Measurements from ENCODE around the gene ITPK1.
"Not testable (repeated sequence)": the region's sequence is repeated elsewhere in the genome, so short reads cannot be mapped to it uniquely, and the experiment has no call there.

The ITPK1 gene

DNA sequence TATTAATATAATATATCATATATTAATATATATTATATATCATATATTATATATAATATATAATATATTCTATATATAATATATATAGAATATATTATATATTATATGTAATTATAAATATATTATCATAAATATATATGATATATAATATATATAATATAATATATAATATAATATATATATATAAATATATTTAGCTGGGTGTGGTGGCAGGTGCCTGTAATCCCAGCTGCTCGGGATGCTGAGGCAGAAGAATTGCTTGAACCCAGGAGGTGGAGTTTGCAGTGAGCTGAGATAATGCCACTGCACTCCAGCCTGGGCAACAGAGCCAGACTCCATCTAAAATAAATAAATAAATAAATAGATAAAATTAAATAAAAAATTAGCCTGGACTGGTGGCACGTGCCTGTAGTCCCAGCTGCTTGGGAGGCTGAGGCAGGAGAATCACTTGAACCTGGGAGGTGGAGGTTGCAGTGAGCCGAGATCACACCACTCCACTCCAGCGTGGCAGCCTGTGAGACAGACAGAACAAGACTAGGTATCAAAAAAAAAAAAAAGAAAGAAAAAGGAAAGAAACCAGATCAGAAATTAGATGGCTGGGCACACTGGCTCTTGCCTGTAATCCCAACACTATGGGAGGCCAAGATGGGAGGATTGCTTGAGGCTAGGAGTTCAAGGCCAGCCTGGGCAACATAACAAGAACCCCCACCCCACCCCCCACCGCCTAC is 44.1 kb upstream of the ITPK1 start:
- not testable (repeated sequence) for H2AFZ ChIP-seq (ENCODE audit: low read depth, low read length); H3K4ac ChIP-seq (ENCODE audit: low read depth in 1 of 2, low read length in 2 of 2); H2AK5ac ChIP-seq (ENCODE audit: low read length, severe bottlenecking); H3K18ac ChIP-seq (ENCODE audit: low read depth in 1 of 2, low read length in 2 of 2); H2BK12ac ChIP-seq (ENCODE audit: low read length in 2 of 2); H4K8ac ChIP-seq (ENCODE audit: low read length); H4K91ac ChIP-seq (ENCODE audit: low read length); H3K79me1 ChIP-seq (replicated peaks; ENCODE audit: low read length, poor library complexity, severe bottlenecking); H3K4me1 ChIP-seq (ENCODE audit: control insufficient read depth, insufficient read depth, low read depth, low read length); H3K27ac ChIP-seq (ENCODE audit: low read length, poor library complexity, severe bottlenecking); H3K4me2 ChIP-seq (ENCODE audit: low read length, poor library complexity, severe bottlenecking); H3K14ac ChIP-seq (ENCODE audit: low read length in 2 of 2); H2BK5ac ChIP-seq (ENCODE audit: low read depth, low read length, poor library complexity, severe bottlenecking); H2BK15ac ChIP-seq (ENCODE audit: low read depth, poor library complexity, severe bottlenecking); H2BK120ac ChIP-seq (ENCODE audit: low read depth, low read length); H3K36me3 ChIP-seq (ENCODE audit: control insufficient read depth in 1 of 2, insufficient read depth in 2 of 2, low read depth in 1 of 2, low read length in 2 of 2); DNase-seq; H3K4me3 ChIP-seq (ENCODE audit: insufficient read depth in 1 of 2, low read depth in 1 of 2, low read length in 2 of 2); H3K9ac ChIP-seq (ENCODE audit: low read length); H3K23ac ChIP-seq (ENCODE audit: low read length in 2 of 2); H3K9me3 ChIP-seq (ENCODE audit: control insufficient read depth, low read length); H3K27me3 ChIP-seq (ENCODE audit: control insufficient read depth in 1 of 2, insufficient read depth in 1 of 2, low read length in 2 of 2)
- WGBS: 77% methylated on average over 3 of the region's 5 CpGs

DNA sequence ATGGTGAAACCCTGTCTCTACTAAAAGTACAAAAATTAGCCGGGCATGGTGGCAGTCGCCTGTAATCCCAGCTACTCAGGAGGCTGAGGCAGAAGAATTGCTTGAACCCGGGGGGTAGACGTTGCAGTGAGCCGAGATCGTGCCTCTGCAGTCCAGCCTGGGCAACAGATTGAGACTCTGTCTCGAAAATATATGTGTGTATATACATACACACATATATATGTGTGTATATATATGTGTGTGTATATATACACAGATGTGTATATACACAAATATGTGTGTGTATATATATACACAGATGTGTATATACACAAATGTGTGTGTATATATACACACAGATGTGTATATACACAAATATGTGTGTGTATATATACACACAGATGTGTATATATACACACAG is 42.6 kb upstream of the ITPK1 start:
- H3K79me1 ChIP-seq (replicated peaks; ENCODE audit: low read length, poor library complexity, severe bottlenecking); H4K8ac ChIP-seq (ENCODE audit: low read length); H3K4me2 ChIP-seq (ENCODE audit: low read length, poor library complexity, severe bottlenecking); DNase-seq; H3K18ac ChIP-seq (ENCODE audit: low read depth in 1 of 2, low read length in 2 of 2); H4K91ac ChIP-seq (ENCODE audit: low read length); H3K9me3 ChIP-seq (ENCODE audit: control insufficient read depth, low read length); H2BK120ac ChIP-seq (ENCODE audit: low read depth, low read length); H3K14ac ChIP-seq (ENCODE audit: low read length in 2 of 2); H2BK15ac ChIP-seq (ENCODE audit: low read depth, poor library complexity, severe bottlenecking); H2BK5ac ChIP-seq (ENCODE audit: low read depth, low read length, poor library complexity, severe bottlenecking); H2AK5ac ChIP-seq (ENCODE audit: low read length, severe bottlenecking); H3K4me3 ChIP-seq (ENCODE audit: insufficient read depth in 1 of 2, low read depth in 1 of 2, low read length in 2 of 2); H3K23ac ChIP-seq (ENCODE audit: low read length in 2 of 2); H3K4me1 ChIP-seq (ENCODE audit: control insufficient read depth, insufficient read depth, low read depth, low read length); H3K27ac ChIP-seq (ENCODE audit: low read length, poor library complexity, severe bottlenecking); H3K27me3 ChIP-seq (ENCODE audit: control insufficient read depth in 1 of 2, insufficient read depth in 1 of 2, low read length in 2 of 2); H3K4ac ChIP-seq (ENCODE audit: low read depth in 1 of 2, low read length in 2 of 2); H2AFZ ChIP-seq (ENCODE audit: low read depth, low read length); H3K9ac ChIP-seq (ENCODE audit: low read length); H2BK12ac ChIP-seq (ENCODE audit: low read length in 2 of 2); H3K36me3 ChIP-seq (ENCODE audit: control insufficient read depth in 1 of 2, insufficient read depth in 2 of 2, low read depth in 1 of 2, low read length in 2 of 2): not testable (repeated sequence)
- 100% methylated on average over 3 of the region's 7 CpGs for WGBS

DNA sequence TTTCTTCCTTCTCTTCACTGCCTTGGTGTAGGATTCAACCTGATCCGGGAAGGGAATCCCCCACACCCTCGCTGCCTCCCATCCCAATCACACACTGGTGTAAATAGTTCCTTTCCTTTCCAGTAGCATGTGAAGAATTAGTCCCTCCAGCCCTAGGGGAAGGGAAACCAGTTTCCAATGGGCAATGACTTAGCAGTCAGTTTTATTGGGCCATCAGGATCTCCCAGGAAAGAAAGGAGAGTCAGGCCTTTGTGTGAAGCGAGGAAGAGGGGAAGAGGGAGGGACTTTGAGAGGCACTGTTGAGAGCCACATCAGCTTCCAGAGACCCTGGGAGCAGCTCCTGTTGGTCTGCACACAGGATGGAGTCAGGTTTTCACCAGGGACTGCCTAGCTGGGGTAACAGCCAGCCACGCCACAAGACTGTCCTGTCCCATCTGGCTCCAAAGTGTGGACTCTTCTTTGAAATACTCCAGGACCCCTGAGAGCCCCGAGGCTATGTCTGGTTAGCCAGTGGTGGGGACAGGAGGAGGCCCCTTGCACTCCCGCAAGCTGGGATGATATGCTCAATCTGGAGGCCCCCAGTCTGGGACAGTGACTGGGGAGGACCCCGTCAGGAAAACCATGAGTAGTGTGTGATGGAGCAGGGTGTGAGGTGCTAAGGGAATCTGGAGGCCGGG is 41.1 kb upstream of the ITPK1 start:
- Histone ChIP-seq H2BK15ac (ENCODE audit: low read depth, poor library complexity, severe bottlenecking) (no peak overlapping the region), H2BK5ac (ENCODE audit: low read depth, low read length, poor library complexity, severe bottlenecking) (no peak overlapping the region), H3K9ac (ENCODE audit: low read length) (no peak overlapping the region)

DNA sequence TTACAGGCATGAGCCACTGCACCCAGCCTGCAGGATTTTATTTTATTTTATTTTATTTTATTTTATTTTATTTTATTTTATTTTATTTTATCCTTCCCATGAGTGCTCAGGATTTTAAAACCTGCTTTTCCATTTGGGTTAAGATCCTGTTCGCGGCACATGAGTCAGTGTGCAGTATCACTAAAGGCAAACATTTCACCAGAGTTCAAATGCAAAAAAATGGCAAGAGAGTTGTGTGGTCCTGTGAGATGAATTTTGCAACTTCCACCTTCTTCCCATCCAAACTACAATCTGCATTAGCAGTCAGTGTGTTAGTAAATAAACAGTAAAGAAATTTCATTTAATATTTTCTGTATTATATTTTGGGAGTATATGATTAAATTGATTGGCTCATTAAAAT is 39.9 kb upstream of the ITPK1 start:
- H3K36me3 ChIP-seq (ENCODE audit: control insufficient read depth in 1 of 2, insufficient read depth in 2 of 2, low read depth in 1 of 2, low read length in 2 of 2): no peaks in the 10 kb centered on the region
- no peak overlapping the region for H3K14ac ChIP-seq (ENCODE audit: low read length in 2 of 2)
- no peak overlapping the region for H3K18ac ChIP-seq (ENCODE audit: low read depth in 1 of 2, low read length in 2 of 2)
- no peaks in the 10 kb centered on the region for H3K79me1 ChIP-seq (replicated peaks; ENCODE audit: low read length, poor library complexity, severe bottlenecking)
- H2BK5ac ChIP-seq (ENCODE audit: low read depth, low read length, poor library complexity, severe bottlenecking): no peak overlapping the region
- H2BK15ac ChIP-seq (ENCODE audit: low read depth, poor library complexity, severe bottlenecking): no peak overlapping the region
- H2AFZ ChIP-seq (ENCODE audit: low read depth, low read length): no peak overlapping the region
- no peak overlapping the region for H4K91ac ChIP-seq (ENCODE audit: low read length)
- no peak for DNase-seq
- H3K9me3 ChIP-seq (ENCODE audit: control insufficient read depth, low read length): no peaks in the 10 kb centered on the region
- no peak overlapping the region for H3K27ac ChIP-seq (ENCODE audit: low read length, poor library complexity, severe bottlenecking)
- H4K8ac ChIP-seq (ENCODE audit: low read length): no peak overlapping the region
- H2AK5ac ChIP-seq (ENCODE audit: low read length, severe bottlenecking): no peak overlapping the region
- no peak overlapping the region for H3K23ac ChIP-seq (ENCODE audit: low read length in 2 of 2)
- H2BK12ac ChIP-seq (ENCODE audit: low read length in 2 of 2): no peak overlapping the region
- 100% methylated on average over 2 of the region's 2 CpGs for WGBS
- H3K4me1 ChIP-seq (ENCODE audit: control insufficient read depth, insufficient read depth, low read depth, low read length): peaks cover 3% of the 10 kb centered on the region
- no peaks in the 10 kb centered on the region for H3K27me3 ChIP-seq (ENCODE audit: control insufficient read depth in 1 of 2, insufficient read depth in 1 of 2, low read length in 2 of 2)
- H3K4me3 ChIP-seq (ENCODE audit: insufficient read depth in 1 of 2, low read depth in 1 of 2, low read length in 2 of 2): no peak overlapping the region
- H3K9ac ChIP-seq (ENCODE audit: low read length): no peak overlapping the region
- no peak overlapping the region for H3K4me2 ChIP-seq (ENCODE audit: low read length, poor library complexity, severe bottlenecking)
- H2BK120ac ChIP-seq (ENCODE audit: low read depth, low read length): no peak overlapping the region
- no peak overlapping the region for H3K4ac ChIP-seq (ENCODE audit: low read depth in 1 of 2, low read length in 2 of 2)

More for the DNA sequence above, 41.1 kb upstream of the ITPK1 start:
- 74% methylated on average over 8 of the region's 8 CpGs for WGBS
- no peak overlapping the region for H3K4me3 ChIP-seq (ENCODE audit: insufficient read depth in 1 of 2, low read depth in 1 of 2, low read length in 2 of 2)
- H3K27me3 ChIP-seq (ENCODE audit: control insufficient read depth in 1 of 2, insufficient read depth in 1 of 2, low read length in 2 of 2): no peaks in the 10 kb centered on the region
- no peak overlapping the region for H2AFZ ChIP-seq (ENCODE audit: low read depth, low read length)
- H2BK120ac ChIP-seq (ENCODE audit: low read depth, low read length): no peak overlapping the region
- no peak overlapping the region for H3K4me2 ChIP-seq (ENCODE audit: low read length, poor library complexity, severe bottlenecking)
- H2BK12ac ChIP-seq (ENCODE audit: low read length in 2 of 2): no peak overlapping the region
- H3K9me3 ChIP-seq (ENCODE audit: control insufficient read depth, low read length): no peaks in the 10 kb centered on the region
- H3K23ac ChIP-seq (ENCODE audit: low read length in 2 of 2): no peak overlapping the region
- no peak for DNase-seq
- H3K4ac ChIP-seq (ENCODE audit: low read depth in 1 of 2, low read length in 2 of 2): no peak overlapping the region
- H4K8ac ChIP-seq (ENCODE audit: low read length): no peak overlapping the region
- H2AK5ac ChIP-seq (ENCODE audit: low read length, severe bottlenecking): peak overlapping the region; percentile 45
- H3K18ac ChIP-seq (ENCODE audit: low read depth in 1 of 2, low read length in 2 of 2): no peak overlapping the region
- H3K4me1 ChIP-seq (ENCODE audit: control insufficient read depth, insufficient read depth, low read depth, low read length): peaks cover 3% of the 10 kb centered on the region
- no peaks in the 10 kb centered on the region for H3K79me1 ChIP-seq (replicated peaks; ENCODE audit: low read length, poor library complexity, severe bottlenecking)
- no peak overlapping the region for H3K27ac ChIP-seq (ENCODE audit: low read length, poor library complexity, severe bottlenecking)
- H3K36me3 ChIP-seq (ENCODE audit: control insufficient read depth in 1 of 2, insufficient read depth in 2 of 2, low read depth in 1 of 2, low read length in 2 of 2): no peaks in the 10 kb centered on the region
- no peak overlapping the region for H3K14ac ChIP-seq (ENCODE audit: low read length in 2 of 2)
- H4K91ac ChIP-seq (ENCODE audit: low read length): no peak overlapping the region

Measured in mesenchymal stem cell (in vitro differentiated cells and primary cell).